ENCODE data around the gene CCL4L2.
"Not testable (repeated sequence)": the region's sequence is repeated elsewhere in the genome, so short reads cannot be mapped to it uniquely, and the experiment has no call there.

The CCL4L2 gene

DNA sequence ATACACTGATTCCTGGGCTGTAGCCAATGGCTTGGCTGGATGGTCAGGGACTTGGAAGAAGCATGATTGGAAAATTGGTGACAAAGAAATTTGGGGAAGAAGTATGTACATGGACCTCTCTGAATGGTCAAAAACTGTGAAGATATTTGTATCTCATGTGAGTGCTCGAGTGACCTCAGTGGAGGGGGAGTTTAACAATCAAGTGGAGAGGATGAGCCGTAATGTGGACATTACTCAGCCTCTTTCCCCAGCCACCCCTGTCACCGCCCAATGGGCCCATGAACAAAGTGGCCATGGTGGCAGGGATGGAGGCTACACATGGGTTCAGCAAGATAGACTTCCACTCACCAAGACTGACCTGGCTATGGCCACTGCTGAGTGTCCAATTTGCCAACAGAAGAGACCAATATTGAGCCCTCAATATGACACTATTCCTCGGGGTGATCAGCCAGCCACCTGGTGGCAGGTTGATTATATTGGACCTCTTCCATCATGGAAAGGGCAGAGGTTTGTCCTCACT lies 10.8 kb downstream of the CCL4L2 start:
- DNase-seq: not testable (repeated sequence)

GRCh38 chr17:36222967-36223366 lies 12.1 kb downstream of the CCL4L2 start:
- not testable (repeated sequence) for DNase-seq

DNA sequence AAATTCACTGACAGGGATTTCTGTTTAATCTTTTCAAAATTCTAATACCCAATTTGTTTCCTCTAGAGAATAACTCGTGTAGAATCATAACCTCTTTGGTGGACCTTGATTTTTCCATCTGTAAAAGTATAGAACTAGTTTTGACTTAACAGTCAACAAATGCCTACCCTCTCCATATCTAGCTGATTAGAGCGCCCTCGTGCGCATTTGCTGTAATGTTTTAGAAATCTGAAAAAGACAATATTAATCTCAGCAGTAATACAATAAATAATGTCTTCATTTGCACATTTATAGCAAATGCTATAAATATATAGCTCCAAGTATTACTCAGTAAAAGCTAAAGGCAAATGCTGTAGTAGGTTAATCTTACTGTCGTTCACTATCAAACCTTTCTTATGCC lies 18.8 kb downstream of the CCL4L2 start:
- not testable (repeated sequence) for DNase-seq

GRCh38 chr17:36242046-36242445 lies 31.2 kb downstream of the CCL4L2 start:
- not testable (repeated sequence) for DNase-seq

Data from MV-4-11 (cell line).